HL-60 (cell line): ENCODE results near the gene NCR2.

ENCODE experiments used
- DNase-seq, 2 experiments: peaks; one replicate each; pipeline ENCODE4 v3.0.0-alpha.2; 2010 to 2020; ENCODE audit warnings: low read depth in 1 of 2, low spot score in 1 of 2
- H3K27ac ChIP-seq: fragments of 250-450 bp; sonication (Bioruptor Pico); replicated peaks from 2 replicates; pipeline ENCODE4 v1.5.1; 2020; ENCODE audit warnings: mild to moderate bottlenecking, moderate library complexity
- H3K27me3 ChIP-seq: fragments of 250-450 bp; sonication (Bioruptor Pico); 2 replicates; pipeline ENCODE4 v1.5.1; 2021; ENCODE audit warnings: mild to moderate bottlenecking, moderate library complexity; ENCODE audit not compliant: insufficient read depth, poor library complexity, severe bottlenecking
- H3K4me3 ChIP-seq: replicated peaks from 2 replicates; pipeline ENCODE4 v1.5.1; 2011; ENCODE audit warnings: mild to moderate bottlenecking, control low read depth, low read length; ENCODE audit not compliant: insufficient read depth
- CTCF ChIP-seq: IDR thresholded peaks from one replicate; pipeline ENCODE4 v1.5.1; 2011; ENCODE audit warnings: low read length, control low read depth, inconsistent platforms; ENCODE audit not compliant: insufficient read depth
- GABPA ChIP-seq: IDR thresholded peaks from 2 replicates; pipeline ENCODE4 v1.6.1; 2012; ENCODE audit warnings: low read depth
- POLR2AphosphoS5 ChIP-seq: IDR thresholded peaks from 2 replicates; pipeline ENCODE4 v1.6.1; 2012; ENCODE audit warnings: low read depth
- SPI1 ChIP-seq: IDR thresholded peaks from 2 replicates; pipeline ENCODE4 v1.6.1; 2012; ENCODE audit warnings: low read depth, mild to moderate bottlenecking, borderline replicate concordance
- TF ChIP-seq, protein P1 (sequence below): IDR thresholded peaks from 2 replicates; pipeline ENCODE4 v1.6.1; 2012; ENCODE audit warnings: low read depth; ENCODE audit not compliant: insufficient replicate concordance

The NCR2 gene

DNA sequence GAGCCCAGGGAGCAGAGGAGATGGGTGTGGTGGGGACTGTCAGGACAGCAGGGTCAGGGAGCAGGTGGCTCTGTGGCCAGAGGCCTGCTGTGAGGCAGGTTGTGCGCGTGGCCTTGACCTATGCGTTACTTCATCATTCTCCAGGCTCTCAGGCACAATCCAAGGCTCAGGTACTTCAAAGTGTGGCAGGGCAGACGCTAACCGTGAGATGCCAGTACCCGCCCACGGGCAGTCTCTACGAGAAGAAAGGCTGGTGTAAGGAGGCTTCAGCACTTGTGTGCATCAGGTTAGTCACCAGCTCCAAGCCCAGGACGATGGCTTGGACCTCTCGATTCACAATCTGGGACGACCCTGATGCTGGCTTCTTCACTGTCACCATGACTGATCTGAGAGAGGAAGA, 535 bp downstream of the NCR2 start:
- no peak for DNase-seq
- TF ChIP-seq GABPA, result no peak
- TF ChIP-seq POLR2AphosphoS5, result no peak
- no peak for TF ChIP-seq CTCF
- no peak for TF ChIP-seq SPI1
- TF ChIP-seq, protein P1, sequence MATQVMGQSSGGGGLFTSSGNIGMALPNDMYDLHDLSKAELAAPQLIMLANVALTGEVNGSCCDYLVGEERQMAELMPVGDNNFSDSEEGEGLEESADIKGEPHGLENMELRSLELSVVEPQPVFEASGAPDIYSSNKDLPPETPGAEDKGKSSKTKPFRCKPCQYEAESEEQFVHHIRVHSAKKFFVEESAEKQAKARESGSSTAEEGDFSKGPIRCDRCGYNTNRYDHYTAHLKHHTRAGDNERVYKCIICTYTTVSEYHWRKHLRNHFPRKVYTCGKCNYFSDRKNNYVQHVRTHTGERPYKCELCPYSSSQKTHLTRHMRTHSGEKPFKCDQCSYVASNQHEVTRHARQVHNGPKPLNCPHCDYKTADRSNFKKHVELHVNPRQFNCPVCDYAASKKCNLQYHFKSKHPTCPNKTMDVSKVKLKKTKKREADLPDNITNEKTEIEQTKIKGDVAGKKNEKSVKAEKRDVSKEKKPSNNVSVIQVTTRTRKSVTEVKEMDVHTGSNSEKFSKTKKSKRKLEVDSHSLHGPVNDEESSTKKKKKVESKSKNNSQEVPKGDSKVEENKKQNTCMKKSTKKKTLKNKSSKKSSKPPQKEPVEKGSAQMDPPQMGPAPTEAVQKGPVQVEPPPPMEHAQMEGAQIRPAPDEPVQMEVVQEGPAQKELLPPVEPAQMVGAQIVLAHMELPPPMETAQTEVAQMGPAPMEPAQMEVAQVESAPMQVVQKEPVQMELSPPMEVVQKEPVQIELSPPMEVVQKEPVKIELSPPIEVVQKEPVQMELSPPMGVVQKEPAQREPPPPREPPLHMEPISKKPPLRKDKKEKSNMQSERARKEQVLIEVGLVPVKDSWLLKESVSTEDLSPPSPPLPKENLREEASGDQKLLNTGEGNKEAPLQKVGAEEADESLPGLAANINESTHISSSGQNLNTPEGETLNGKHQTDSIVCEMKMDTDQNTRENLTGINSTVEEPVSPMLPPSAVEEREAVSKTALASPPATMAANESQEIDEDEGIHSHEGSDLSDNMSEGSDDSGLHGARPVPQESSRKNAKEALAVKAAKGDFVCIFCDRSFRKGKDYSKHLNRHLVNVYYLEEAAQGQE, result no peak

DNA sequence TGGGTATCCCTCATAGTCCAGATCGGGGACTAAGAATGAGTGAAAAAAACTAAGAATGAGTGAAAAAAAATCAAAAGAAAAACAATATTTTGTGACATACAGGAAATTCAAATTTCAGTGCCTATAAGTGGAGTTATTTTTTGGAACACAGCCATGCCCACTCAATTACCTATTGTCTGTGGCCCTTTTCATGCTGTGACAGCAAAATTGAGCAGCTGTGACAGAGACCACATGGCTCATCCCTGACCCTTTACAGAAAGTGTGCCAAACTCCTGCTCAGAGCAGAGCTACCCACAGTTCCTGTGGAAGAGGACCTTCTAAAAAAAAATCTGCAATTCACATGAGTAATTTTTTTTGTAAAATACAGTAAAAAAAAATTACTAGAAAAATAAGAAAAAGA, 1.4 kb downstream of the NCR2 start:
- no peak for TF ChIP-seq CTCF
- TF ChIP-seq SPI1, result no peak
- no peak for TF ChIP-seq POLR2AphosphoS5
- TF ChIP-seq GABPA, result no peak
- TF ChIP-seq, protein P1, result no peak
- H3K4me3 ChIP-seq, result no peak overlapping the region
- no peak overlapping the region for H3K27ac ChIP-seq
- DNase-seq, result no peak
- H3K27me3 ChIP-seq, result no peaks in the 10 kb centered on the region

More for the DNA sequence above, 535 bp downstream of the NCR2 start:
- H3K4me3 ChIP-seq, result no peak overlapping the region
- no peaks in the 10 kb centered on the region for H3K27me3 ChIP-seq
- H3K27ac ChIP-seq, result no peak overlapping the region

GRCh38 chr6:41337709-41338108, 2.3 kb downstream of the NCR2 start:
- Histone ChIP-seq H3K4me3 (no peak overlapping the region), H3K27ac (no peak overlapping the region), H3K27me3 (no peaks in the 10 kb centered on the region)
- no peak for TF ChIP-seq SPI1
- TF ChIP-seq, protein P1, result no peak
- no peak for TF ChIP-seq GABPA
- TF ChIP-seq CTCF, result no peak
- TF ChIP-seq POLR2AphosphoS5, result no peak
- no peak for DNase-seq
